ENCODE measurements around the gene SNRNP35. TPM values are rescaled to one million over a fixed set of nuclear protein-coding genes. Genes with fewer than 3 reads are reported as not detected.
"Not testable (repeated sequence)": the region's sequence is repeated elsewhere in the genome, so short reads cannot be mapped to it uniquely, and the experiment has no call there.

The SNRNP35 gene
- total RNA-seq, 2 experiments from 2014 or later: 18.4 to 25.4 TPM

GRCh38 chr12:123449856-123450255 is 8.1 kb upstream of the SNRNP35 start:
- peaks cover 3% of the 10 kb centered on the region for H3K36me3 Mint-ChIP-seq (ENCODE audit: low read depth)
- DNase-seq (no peak), ATAC-seq (no peak)
- H3K4me1 Mint-ChIP-seq (ENCODE audit: low read depth): peaks cover 16% of the 10 kb centered on the region
- no peaks in the 10 kb centered on the region for H3K27me3 Mint-ChIP-seq
- intact Hi-C loops (cut with micrococcal nuclease): no loop called here
- CTCF ChIA-PET: interaction anchor here (1.6 kb wide), 1 partner anchor 13 kb away, joined by 5 read pairs; the partner anchor contains the start of gene RILPL2
- peaks cover 2% of the 10 kb centered on the region for H3K9me3 Mint-ChIP-seq
- POLR2A ChIA-PET: interaction anchor here (1.2 to 3.1 kb wide), 2 partner anchors 10 to 13 kb away, joined by 5 to 11 read pairs; partner anchors contain the start of gene RILPL2
- H3K27ac Mint-ChIP-seq: peak overlapping the region; percentile 87
- no peak for TF ChIP-seq CTCF (IDR thresholded peaks at IDR 0.05)
- H3K4me3 Mint-ChIP-seq: no peak overlapping the region

GRCh38 chr12:123450636-123451035 is 7.3 kb upstream of the SNRNP35 start:
- DNase-seq (no peak), ATAC-seq (no peak)
- no peaks in the 10 kb centered on the region for H3K27me3 Mint-ChIP-seq
- intact Hi-C loops (cut with micrococcal nuclease): no loop called here
- peaks cover 2% of the 10 kb centered on the region for H3K9me3 Mint-ChIP-seq
- no peak overlapping the region for H3K4me3 Mint-ChIP-seq
- ChIA-PET CTCF (no interaction called here), POLR2A (interaction anchor here (0.6 to 2.0 kb wide), 3 partner anchors 9 to 196 kb away, joined by 3 to 8 read pairs (median 5); partner anchors contain the start of gene RILPL2)
- no peak overlapping the region for H3K27ac Mint-ChIP-seq
- peaks cover 16% of the 10 kb centered on the region for H3K4me1 Mint-ChIP-seq (ENCODE audit: low read depth)
- TF ChIP-seq CTCF (IDR thresholded peaks at IDR 0.05): no peak
- peaks cover 3% of the 10 kb centered on the region for H3K36me3 Mint-ChIP-seq (ENCODE audit: low read depth)

- intact Hi-C loops (cut with micrococcal nuclease); H3K4me3 Mint-ChIP-seq; H3K9me3 Mint-ChIP-seq; H3K27me3 Mint-ChIP-seq; H3K36me3 Mint-ChIP-seq (ENCODE audit: low read depth); DNase-seq; H3K27ac Mint-ChIP-seq: not testable (repeated sequence)
- ChIA-PET POLR2A (interaction anchor here (2.0 kb wide), 1 partner anchor 15 kb away, joined by 8 read pairs; the partner anchor contains the start of gene RILPL2), CTCF (interaction anchor here (1.0 kb wide), 1 partner anchor 11 kb away, joined by 3 read pairs; no protein-coding TSS in a partner anchor)
- peak; percentile 24 for ATAC-seq
- H3K4me1 Mint-ChIP-seq (ENCODE audit: low read depth): peaks cover 16% of the 10 kb centered on the region
These were observed 5.7 kb upstream of the SNRNP35 start for GRCh38 chr12:123452276-123452550.

DNA sequence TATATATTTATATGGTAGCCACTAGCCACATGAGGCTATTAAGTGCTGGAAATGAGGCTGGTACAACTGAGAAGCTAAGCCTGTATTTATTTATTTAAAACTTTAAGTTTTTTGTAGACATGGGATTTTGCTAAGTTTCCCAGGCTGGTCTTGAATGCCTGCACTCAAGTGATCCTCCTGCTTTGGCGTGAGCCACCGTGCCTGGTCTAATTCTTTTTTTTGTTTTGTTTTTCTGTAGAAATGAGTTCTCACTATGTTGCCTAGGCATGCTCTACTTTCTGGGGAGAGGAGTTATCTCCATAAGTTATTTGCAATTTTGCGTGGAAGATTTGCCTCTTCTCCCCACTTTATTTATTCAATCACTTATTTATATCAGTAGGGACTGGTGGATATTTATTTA is 4.8 kb upstream of the SNRNP35 start:
- peaks cover 2% of the 10 kb centered on the region for H3K9me3 Mint-ChIP-seq
- no peak overlapping the region for H3K4me3 Mint-ChIP-seq
- intact Hi-C loops (cut with micrococcal nuclease): no loop called here
- H3K36me3 Mint-ChIP-seq (ENCODE audit: low read depth): peaks cover 5% of the 10 kb centered on the region
- no peak overlapping the region for H3K27ac Mint-ChIP-seq
- no peaks in the 10 kb centered on the region for H3K27me3 Mint-ChIP-seq
- no peak for TF ChIP-seq CTCF (IDR thresholded peaks at IDR 0.05)
- DNase-seq (peak; percentile 44), ATAC-seq (no peak)
- H3K4me1 Mint-ChIP-seq (ENCODE audit: low read depth): peaks cover 13% of the 10 kb centered on the region
- CTCF ChIA-PET: no interaction called here
- POLR2A ChIA-PET: no interaction called here

GRCh38 chr12:123463174-123463573 is 5.2 kb downstream of the SNRNP35 start:
- Mint-ChIP-seq H3K36me3 (ENCODE audit: low read depth) (peaks cover 38% of the 10 kb centered on the region), H3K4me1 (ENCODE audit: low read depth) (peaks cover 33% of the 10 kb centered on the region)
- H3K27me3 Mint-ChIP-seq; DNase-seq; ATAC-seq; intact Hi-C loops (cut with micrococcal nuclease); H3K27ac Mint-ChIP-seq; CTCF ChIA-PET; H3K9me3 Mint-ChIP-seq; H3K4me3 Mint-ChIP-seq: not testable (repeated sequence)
- POLR2A ChIA-PET: interaction anchor here (0.6 to 1.1 kb wide), 2 partner anchors 28 to 37 kb away, joined by 3 to 4 read pairs; no protein-coding TSS in a partner anchor

GRCh38 chr12:123465084-123465483 is 7.1 kb downstream of the SNRNP35 start:
- CTCF ChIA-PET: no interaction called here
- intact Hi-C loops (cut with micrococcal nuclease): no loop called here

More at GRCh38 chr12:123465084-123465483, 7.1 kb downstream of the SNRNP35 start:
- Mint-ChIP-seq H3K4me1 (ENCODE audit: low read depth) (peaks cover 26% of the 10 kb centered on the region), H3K27me3 (no peaks in the 10 kb centered on the region), H3K9me3 (no peaks in the 10 kb centered on the region), H3K4me3 (no peak overlapping the region), H3K36me3 (ENCODE audit: low read depth) (peaks cover 27% of the 10 kb centered on the region), H3K27ac (no peak overlapping the region)
- DNase-seq (no peak), ATAC-seq (no peak)
- TF ChIP-seq CTCF (IDR thresholded peaks at IDR 0.05): no peak
- POLR2A ChIA-PET: interaction anchor here (0.6 kb wide), 1 partner anchor 118 kb away, joined by 3 read pairs; no protein-coding TSS in a partner anchor

Data from activated CD8-positive, alpha-beta T cell treated with anti-CD3 and anti-CD28 coated beads for 36 hours (primary cell).